ENCODE results near the gene ABLIM2.

GRCh38 chr4:8153441-8153840 lies 5.2 kb downstream of the ABLIM2 start:
- no peak for TF ChIP-seq TAF1 (IDR thresholded peaks at IDR 0.05; ENCODE audit: low read depth)
- no peak for TF ChIP-seq REST (IDR thresholded peaks at IDR 0.05; ENCODE audit: borderline replicate concordance)
- TF ChIP-seq, protein P1, sequence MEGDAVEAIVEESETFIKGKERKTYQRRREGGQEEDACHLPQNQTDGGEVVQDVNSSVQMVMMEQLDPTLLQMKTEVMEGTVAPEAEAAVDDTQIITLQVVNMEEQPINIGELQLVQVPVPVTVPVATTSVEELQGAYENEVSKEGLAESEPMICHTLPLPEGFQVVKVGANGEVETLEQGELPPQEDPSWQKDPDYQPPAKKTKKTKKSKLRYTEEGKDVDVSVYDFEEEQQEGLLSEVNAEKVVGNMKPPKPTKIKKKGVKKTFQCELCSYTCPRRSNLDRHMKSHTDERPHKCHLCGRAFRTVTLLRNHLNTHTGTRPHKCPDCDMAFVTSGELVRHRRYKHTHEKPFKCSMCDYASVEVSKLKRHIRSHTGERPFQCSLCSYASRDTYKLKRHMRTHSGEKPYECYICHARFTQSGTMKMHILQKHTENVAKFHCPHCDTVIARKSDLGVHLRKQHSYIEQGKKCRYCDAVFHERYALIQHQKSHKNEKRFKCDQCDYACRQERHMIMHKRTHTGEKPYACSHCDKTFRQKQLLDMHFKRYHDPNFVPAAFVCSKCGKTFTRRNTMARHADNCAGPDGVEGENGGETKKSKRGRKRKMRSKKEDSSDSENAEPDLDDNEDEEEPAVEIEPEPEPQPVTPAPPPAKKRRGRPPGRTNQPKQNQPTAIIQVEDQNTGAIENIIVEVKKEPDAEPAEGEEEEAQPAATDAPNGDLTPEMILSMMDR (IDR thresholded peaks at IDR 0.05; ENCODE audit: poor library complexity, severe bottlenecking) = no peak
- TF ChIP-seq EP300 (conservative IDR thresholded peaks at IDR 0.05; ENCODE audit: poor library complexity, severe bottlenecking) = no peak
- TF ChIP-seq EZH2 (IDR thresholded peaks at IDR 0.05; ENCODE audit: borderline replicate concordance, insufficient read depth, low read length, poor library complexity, severe bottlenecking) = no peak
- no peak for TF ChIP-seq SMC3 (conservative IDR thresholded peaks at IDR 0.05; ENCODE audit: poor library complexity)
- TF ChIP-seq RAD21 (conservative IDR thresholded peaks at IDR 0.05) = no peak
- no peak for TF ChIP-seq MXI1 (conservative IDR thresholded peaks at IDR 0.05; ENCODE audit: poor library complexity, severe bottlenecking)
- no peak for TF ChIP-seq POLR2AphosphoS5 (IDR thresholded peaks at IDR 0.05)

Data from neural cell (in vitro differentiated cells).